ENCODE results near the gene GRK1. TPM values are rescaled to one million over a fixed set of nuclear protein-coding genes. Genes with fewer than 3 reads are reported as not detected.
"Not testable (repeated sequence)": the region's sequence is repeated elsewhere in the genome, so short reads cannot be mapped to it uniquely, and the experiment has no call there.

The GRK1 gene
- total RNA-seq (under 1 TPM; 0.44 to 0.89 TPM), polyA plus RNA-seq (ENCODE audit: insufficient read length in 2 of 2) (under 1 TPM; 0.36 to 0.97 TPM)
- long read RNA-seq, donor 1, result 0 reads
- long read RNA-seq, donor 2, partial matches to known transcripts, result 0 of 1 reads
- long read RNA-seq, donor 2, other reads (novel, unspliced or antisense), result 0 of 1 reads
- long read RNA-seq, donor 3, result 0 reads
- long read RNA-seq, donor 4, result 0 reads

GRCh38 chr13:113666951-113667701, at the start of gene GRK1:
GRK1 (plus strand) TSS chr13:113667219; CDS start chr13:113667387, 168 bp downstream.
- Histone ChIP-seq H3K27ac (ENCODE audit: low read depth, low read length) (no peak within 1 kb of the TSS), H3K36me3 (ENCODE audit: control insufficient read depth, insufficient read depth, low read length) (no peaks in the 10 kb centered on the region), H3K4me3 (ENCODE audit: low read depth, low read length) (no peak within 1 kb of the TSS), H3K27me3 (ENCODE audit: control insufficient read depth, insufficient read depth, low read length) (no peaks in the 10 kb centered on the region), H3K4me1 (ENCODE audit: control insufficient read depth, insufficient read depth, low read length) (peaks cover 4% of the 10 kb centered on the region), H3K9me3 (ENCODE audit: control insufficient read depth, insufficient read depth, low read length) (no peaks in the 10 kb centered on the region)
- DNase-seq (ENCODE audit: low read depth in 4 of 6, low spot score in 6 of 6), result no peak
- WGBS (ENCODE audit: insufficient coverage), result 75% methylated on average over 32 of the region's 32 CpGs

- peaks cover 16% of the 10 kb centered on the region for H3K4me1 ChIP-seq (ENCODE audit: control insufficient read depth, insufficient read depth, low read length)
- H3K4me3 ChIP-seq (ENCODE audit: low read depth, low read length), result no peak overlapping the region
- no peak for DNase-seq (ENCODE audit: low read depth in 4 of 6, low spot score in 6 of 6)
- peaks cover 46% of the 10 kb centered on the region for H3K36me3 ChIP-seq (ENCODE audit: control insufficient read depth, insufficient read depth, low read length)
- 100% methylated on average over 3 of the region's 5 CpGs for WGBS (ENCODE audit: insufficient coverage)
- H3K27me3 ChIP-seq (ENCODE audit: control insufficient read depth, insufficient read depth, low read length), result no peaks in the 10 kb centered on the region
- no peak overlapping the region for H3K27ac ChIP-seq (ENCODE audit: low read depth, low read length)
- H3K9me3 ChIP-seq (ENCODE audit: control insufficient read depth, insufficient read depth, low read length), result no peaks in the 10 kb centered on the region
These were observed 49.1 kb upstream of the GRK1 start for GRCh38 chr13:113617961-113618360.

GRCh38 chr13:113618455-113618854, 48.6 kb upstream of the GRK1 start:
- peaks cover 16% of the 10 kb centered on the region for H3K4me1 ChIP-seq (ENCODE audit: control insufficient read depth, insufficient read depth, low read length)
- H3K27me3 ChIP-seq (ENCODE audit: control insufficient read depth, insufficient read depth, low read length), result no peaks in the 10 kb centered on the region
- H3K27ac ChIP-seq (ENCODE audit: low read depth, low read length), result no peak overlapping the region
- peaks cover 49% of the 10 kb centered on the region for H3K36me3 ChIP-seq (ENCODE audit: control insufficient read depth, insufficient read depth, low read length)
- no peak for DNase-seq (ENCODE audit: low read depth in 4 of 6, low spot score in 6 of 6)
- H3K9me3 ChIP-seq (ENCODE audit: control insufficient read depth, insufficient read depth, low read length), result no peaks in the 10 kb centered on the region
- H3K4me3 ChIP-seq (ENCODE audit: low read depth, low read length), result no peak overlapping the region
- WGBS (ENCODE audit: insufficient coverage), result 86% methylated on average over 4 of the region's 7 CpGs

- H3K36me3 ChIP-seq (ENCODE audit: control insufficient read depth, insufficient read depth, low read length), result peaks cover 42% of the 10 kb centered on the region
- WGBS (ENCODE audit: insufficient coverage), result 92% methylated on average over 4 of the region's 15 CpGs
- no peak overlapping the region for H3K27ac ChIP-seq (ENCODE audit: low read depth, low read length)
- H3K4me1 ChIP-seq (ENCODE audit: control insufficient read depth, insufficient read depth, low read length), result peaks cover 16% of the 10 kb centered on the region
- no peaks in the 10 kb centered on the region for H3K27me3 ChIP-seq (ENCODE audit: control insufficient read depth, insufficient read depth, low read length)
- no peak for DNase-seq (ENCODE audit: low read depth in 4 of 6, low spot score in 6 of 6)
- no peak overlapping the region for H3K4me3 ChIP-seq (ENCODE audit: low read depth, low read length)
- H3K9me3 ChIP-seq (ENCODE audit: control insufficient read depth, insufficient read depth, low read length), result no peaks in the 10 kb centered on the region
These were observed 46.8 kb upstream of the GRK1 start for GRCh38 chr13:113620036-113620796.

- Histone ChIP-seq H3K4me1 (ENCODE audit: control insufficient read depth, insufficient read depth, low read length) (peaks cover 16% of the 10 kb centered on the region), H3K4me3 (ENCODE audit: low read depth, low read length) (no peak overlapping the region), H3K27ac (ENCODE audit: low read depth, low read length) (no peak overlapping the region), H3K9me3 (ENCODE audit: control insufficient read depth, insufficient read depth, low read length) (no peaks in the 10 kb centered on the region), H3K36me3 (ENCODE audit: control insufficient read depth, insufficient read depth, low read length) (peaks cover 43% of the 10 kb centered on the region), H3K27me3 (ENCODE audit: control insufficient read depth, insufficient read depth, low read length) (no peaks in the 10 kb centered on the region)
- DNase-seq (ENCODE audit: low read depth in 4 of 6, low spot score in 6 of 6), result no peak
- WGBS (ENCODE audit: insufficient coverage), result 97% methylated on average over 5 of the region's 15 CpGs
These were observed 46.0 kb upstream of the GRK1 start for GRCh38 chr13:113621046-113621445.

- not testable (repeated sequence) for DNase-seq (ENCODE audit: low read depth in 4 of 6, low spot score in 6 of 6); H3K27me3 ChIP-seq (ENCODE audit: control insufficient read depth, insufficient read depth, low read length); H3K27ac ChIP-seq (ENCODE audit: low read depth, low read length); H3K4me3 ChIP-seq (ENCODE audit: low read depth, low read length); H3K9me3 ChIP-seq (ENCODE audit: control insufficient read depth, insufficient read depth, low read length)
- WGBS (ENCODE audit: insufficient coverage), result 89% methylated on average over 10 of the region's 13 CpGs
- H3K36me3 ChIP-seq (ENCODE audit: control insufficient read depth, insufficient read depth, low read length), result peaks cover 46% of the 10 kb centered on the region
- H3K4me1 ChIP-seq (ENCODE audit: control insufficient read depth, insufficient read depth, low read length), result peaks cover 16% of the 10 kb centered on the region
These were observed 45.5 kb upstream of the GRK1 start for GRCh38 chr13:113621498-113621897.

- not testable (repeated sequence) for H3K9me3 ChIP-seq (ENCODE audit: control insufficient read depth, insufficient read depth, low read length); H3K27ac ChIP-seq (ENCODE audit: low read depth, low read length); H3K4me3 ChIP-seq (ENCODE audit: low read depth, low read length); H3K27me3 ChIP-seq (ENCODE audit: control insufficient read depth, insufficient read depth, low read length); DNase-seq (ENCODE audit: low read depth in 4 of 6, low spot score in 6 of 6)
- H3K36me3 ChIP-seq (ENCODE audit: control insufficient read depth, insufficient read depth, low read length), result peaks cover 45% of the 10 kb centered on the region
- H3K4me1 ChIP-seq (ENCODE audit: control insufficient read depth, insufficient read depth, low read length), result peaks cover 11% of the 10 kb centered on the region
- WGBS (ENCODE audit: insufficient coverage), result 95% methylated on average over 16 of the region's 20 CpGs
These were observed 45.0 kb upstream of the GRK1 start for GRCh38 chr13:113621986-113622550.

- Histone ChIP-seq H3K9me3 (ENCODE audit: control insufficient read depth, insufficient read depth, low read length) (no peaks in the 10 kb centered on the region), H3K27me3 (ENCODE audit: control insufficient read depth, insufficient read depth, low read length) (no peaks in the 10 kb centered on the region), H3K4me1 (ENCODE audit: control insufficient read depth, insufficient read depth, low read length) (peaks cover 6% of the 10 kb centered on the region), H3K4me3 (ENCODE audit: low read depth, low read length) (no peak overlapping the region), H3K36me3 (ENCODE audit: control insufficient read depth, insufficient read depth, low read length) (peaks cover 49% of the 10 kb centered on the region), H3K27ac (ENCODE audit: low read depth, low read length) (no peak overlapping the region)
- DNase-seq (ENCODE audit: low read depth in 4 of 6, low spot score in 6 of 6), result no peak
- 97% methylated on average over 28 of the region's 29 CpGs for WGBS (ENCODE audit: insufficient coverage)
These were observed 44.1 kb upstream of the GRK1 start for GRCh38 chr13:113622791-113623490.
